ENCODE measurements around the gene GPC6.

The GPC6 gene

DNA sequence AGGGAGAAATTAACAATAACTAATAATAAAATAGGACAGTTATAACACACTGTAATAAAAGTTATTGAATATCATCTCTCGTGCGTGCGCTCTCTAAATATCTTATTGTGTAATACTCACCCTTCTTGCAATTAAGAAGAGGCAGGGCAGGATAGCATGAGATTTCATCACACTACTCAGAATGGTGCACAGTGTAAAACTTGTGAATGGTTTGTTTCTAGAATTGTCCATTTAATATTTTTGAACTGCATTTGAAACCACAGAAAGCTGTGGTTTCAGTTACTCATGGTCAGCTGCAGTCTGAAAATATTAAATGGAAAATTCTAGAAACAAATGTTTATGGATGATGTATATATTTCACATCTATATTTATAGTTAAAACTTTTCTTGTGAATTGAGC, 1091.8 kb downstream of the GPC6 start:
- Histone ChIP-seq H3K27me3 (ENCODE audit: insufficient read depth, poor library complexity, severe bottlenecking) (peaks cover 5% of the 10 kb centered on the region), H3K27ac (replicated peaks) (no peak overlapping the region), H3K4me3 (replicated peaks; ENCODE audit: insufficient read depth, low read length) (no peak overlapping the region)
- no peak for TF ChIP-seq SPI1 (IDR thresholded peaks at IDR 0.05; ENCODE audit: borderline replicate concordance, low read depth)
- TF ChIP-seq POLR2AphosphoS5 (IDR thresholded peaks at IDR 0.05; ENCODE audit: low read depth), result no peak
- TF ChIP-seq GABPA (IDR thresholded peaks at IDR 0.05; ENCODE audit: low read depth), result no peak
- TF ChIP-seq, protein P1, sequence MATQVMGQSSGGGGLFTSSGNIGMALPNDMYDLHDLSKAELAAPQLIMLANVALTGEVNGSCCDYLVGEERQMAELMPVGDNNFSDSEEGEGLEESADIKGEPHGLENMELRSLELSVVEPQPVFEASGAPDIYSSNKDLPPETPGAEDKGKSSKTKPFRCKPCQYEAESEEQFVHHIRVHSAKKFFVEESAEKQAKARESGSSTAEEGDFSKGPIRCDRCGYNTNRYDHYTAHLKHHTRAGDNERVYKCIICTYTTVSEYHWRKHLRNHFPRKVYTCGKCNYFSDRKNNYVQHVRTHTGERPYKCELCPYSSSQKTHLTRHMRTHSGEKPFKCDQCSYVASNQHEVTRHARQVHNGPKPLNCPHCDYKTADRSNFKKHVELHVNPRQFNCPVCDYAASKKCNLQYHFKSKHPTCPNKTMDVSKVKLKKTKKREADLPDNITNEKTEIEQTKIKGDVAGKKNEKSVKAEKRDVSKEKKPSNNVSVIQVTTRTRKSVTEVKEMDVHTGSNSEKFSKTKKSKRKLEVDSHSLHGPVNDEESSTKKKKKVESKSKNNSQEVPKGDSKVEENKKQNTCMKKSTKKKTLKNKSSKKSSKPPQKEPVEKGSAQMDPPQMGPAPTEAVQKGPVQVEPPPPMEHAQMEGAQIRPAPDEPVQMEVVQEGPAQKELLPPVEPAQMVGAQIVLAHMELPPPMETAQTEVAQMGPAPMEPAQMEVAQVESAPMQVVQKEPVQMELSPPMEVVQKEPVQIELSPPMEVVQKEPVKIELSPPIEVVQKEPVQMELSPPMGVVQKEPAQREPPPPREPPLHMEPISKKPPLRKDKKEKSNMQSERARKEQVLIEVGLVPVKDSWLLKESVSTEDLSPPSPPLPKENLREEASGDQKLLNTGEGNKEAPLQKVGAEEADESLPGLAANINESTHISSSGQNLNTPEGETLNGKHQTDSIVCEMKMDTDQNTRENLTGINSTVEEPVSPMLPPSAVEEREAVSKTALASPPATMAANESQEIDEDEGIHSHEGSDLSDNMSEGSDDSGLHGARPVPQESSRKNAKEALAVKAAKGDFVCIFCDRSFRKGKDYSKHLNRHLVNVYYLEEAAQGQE (IDR thresholded peaks at IDR 0.05; ENCODE audit: insufficient replicate concordance, low read depth), result no peak
- TF ChIP-seq, protein P2, sequence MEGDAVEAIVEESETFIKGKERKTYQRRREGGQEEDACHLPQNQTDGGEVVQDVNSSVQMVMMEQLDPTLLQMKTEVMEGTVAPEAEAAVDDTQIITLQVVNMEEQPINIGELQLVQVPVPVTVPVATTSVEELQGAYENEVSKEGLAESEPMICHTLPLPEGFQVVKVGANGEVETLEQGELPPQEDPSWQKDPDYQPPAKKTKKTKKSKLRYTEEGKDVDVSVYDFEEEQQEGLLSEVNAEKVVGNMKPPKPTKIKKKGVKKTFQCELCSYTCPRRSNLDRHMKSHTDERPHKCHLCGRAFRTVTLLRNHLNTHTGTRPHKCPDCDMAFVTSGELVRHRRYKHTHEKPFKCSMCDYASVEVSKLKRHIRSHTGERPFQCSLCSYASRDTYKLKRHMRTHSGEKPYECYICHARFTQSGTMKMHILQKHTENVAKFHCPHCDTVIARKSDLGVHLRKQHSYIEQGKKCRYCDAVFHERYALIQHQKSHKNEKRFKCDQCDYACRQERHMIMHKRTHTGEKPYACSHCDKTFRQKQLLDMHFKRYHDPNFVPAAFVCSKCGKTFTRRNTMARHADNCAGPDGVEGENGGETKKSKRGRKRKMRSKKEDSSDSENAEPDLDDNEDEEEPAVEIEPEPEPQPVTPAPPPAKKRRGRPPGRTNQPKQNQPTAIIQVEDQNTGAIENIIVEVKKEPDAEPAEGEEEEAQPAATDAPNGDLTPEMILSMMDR (IDR thresholded peaks at IDR 0.05; ENCODE audit: insufficient read depth, low read length), result no peak
- DNase-seq (ENCODE audit: low read depth in 1 of 2, low spot score in 1 of 2), result no peak

DNA sequence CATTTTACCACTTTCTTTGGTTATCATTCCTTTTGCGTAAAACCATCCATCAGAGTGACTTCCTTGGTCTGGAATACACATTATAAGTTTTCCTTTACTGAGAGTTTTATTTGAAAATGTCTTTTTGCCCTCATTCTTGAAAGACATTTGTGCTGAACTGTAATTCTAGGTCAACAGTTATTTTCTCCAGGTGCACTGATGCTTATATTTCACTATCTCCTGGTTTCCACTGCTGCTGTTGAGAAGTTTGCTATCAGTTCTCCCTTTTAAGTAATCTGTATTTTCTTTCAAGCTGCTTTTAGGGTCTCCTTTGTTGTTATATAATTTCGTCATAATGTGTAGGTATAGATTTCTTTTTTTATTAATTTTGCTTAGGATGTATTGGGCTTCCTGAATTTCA, 1092.9 kb downstream of the GPC6 start:
- H3K4me3 ChIP-seq (replicated peaks; ENCODE audit: insufficient read depth, low read length), result no peak overlapping the region
- no peak for TF ChIP-seq GABPA (IDR thresholded peaks at IDR 0.05; ENCODE audit: low read depth)
- TF ChIP-seq SPI1 (IDR thresholded peaks at IDR 0.05; ENCODE audit: borderline replicate concordance, low read depth), result no peak
- no peak for TF ChIP-seq POLR2AphosphoS5 (IDR thresholded peaks at IDR 0.05; ENCODE audit: low read depth)
- TF ChIP-seq, protein P2 (IDR thresholded peaks at IDR 0.05; ENCODE audit: insufficient read depth, low read length), result no peak
- TF ChIP-seq, protein P1 (IDR thresholded peaks at IDR 0.05; ENCODE audit: insufficient replicate concordance, low read depth), result no peak
- no peak for DNase-seq (ENCODE audit: low read depth in 1 of 2, low spot score in 1 of 2)
- H3K27ac ChIP-seq (replicated peaks), result no peak overlapping the region
- H3K27me3 ChIP-seq (ENCODE audit: insufficient read depth, poor library complexity, severe bottlenecking), result peaks cover 5% of the 10 kb centered on the region

DNA sequence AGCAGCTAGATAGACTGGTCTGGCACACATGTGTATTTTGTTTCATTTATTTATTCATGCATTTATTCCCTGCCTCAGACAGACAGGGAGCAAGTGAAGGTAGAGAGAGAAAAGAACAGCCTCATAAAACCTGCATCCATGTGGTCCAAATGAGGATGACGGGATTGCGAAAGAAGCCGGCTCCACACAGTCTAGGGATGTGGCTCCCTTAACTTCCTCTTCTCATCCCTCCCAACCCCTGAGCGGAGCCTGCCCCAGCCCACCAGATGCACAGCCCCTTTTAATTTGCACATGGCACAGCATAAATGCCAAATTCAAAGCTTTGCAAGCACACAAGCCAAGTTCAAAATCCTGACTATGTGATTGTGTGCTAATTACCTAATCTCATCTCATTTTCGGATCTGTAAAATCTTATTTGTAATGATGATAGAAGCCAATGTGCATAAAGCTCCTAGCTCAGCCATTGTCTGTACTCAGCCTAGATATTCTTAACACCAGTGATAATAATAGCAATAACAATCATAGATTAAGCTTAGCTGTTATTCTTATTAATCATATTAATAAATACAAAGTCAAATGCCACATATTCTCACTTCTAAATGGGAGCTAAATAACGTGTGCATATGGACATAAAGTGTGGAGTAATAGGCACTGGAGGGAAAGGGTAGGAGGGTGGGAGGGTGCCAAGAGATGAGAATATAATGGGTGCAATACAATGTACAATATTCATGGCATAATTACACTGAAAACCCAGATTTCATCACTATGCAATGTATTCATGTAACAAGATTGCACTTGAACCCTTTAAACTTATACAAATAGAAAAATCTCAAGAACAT, 1096.5 kb downstream of the GPC6 start:
- H3K27ac ChIP-seq (replicated peaks), result no peak overlapping the region
- H3K4me3 ChIP-seq (replicated peaks; ENCODE audit: insufficient read depth, low read length), result no peak overlapping the region
- peaks cover 5% of the 10 kb centered on the region for H3K27me3 ChIP-seq (ENCODE audit: insufficient read depth, poor library complexity, severe bottlenecking)
- peak in 1 of 2 experiments; percentile 16 for DNase-seq (ENCODE audit: low read depth in 1 of 2, low spot score in 1 of 2)
- TF ChIP-seq, protein P1 (IDR thresholded peaks at IDR 0.05; ENCODE audit: insufficient replicate concordance, low read depth), result no peak
- TF ChIP-seq SPI1 (IDR thresholded peaks at IDR 0.05; ENCODE audit: borderline replicate concordance, low read depth) (no peak), POLR2AphosphoS5 (IDR thresholded peaks at IDR 0.05; ENCODE audit: low read depth) (no peak), GABPA (IDR thresholded peaks at IDR 0.05; ENCODE audit: low read depth) (no peak)
- TF ChIP-seq, protein P2 (IDR thresholded peaks at IDR 0.05; ENCODE audit: insufficient read depth, low read length), result no peak

All from HL-60 (cell line).